GM23338 (cell line): ENCODE data around the gene CDK7. TPM values are rescaled to one million over a fixed set of nuclear protein-coding genes. Genes with fewer than 3 reads are reported as not detected.

Experiments used
- ATAC-seq: fragments of 200-7000 bp; cut with Tn5 transposase; 3 replicates; pipeline ENCODE4 v1.9.1; 2020
- DNase-seq: peaks from one replicate; pipeline ENCODE4 v3.0.0-alpha.2; 2015; ENCODE audit warnings: low spot score
- H2AFZ ChIP-seq: fragments of 200-600 bp; sonication (generic); 2 replicates; pipeline ENCODE4 v1.8.0; 2016; ENCODE audit warnings: antibody characterized with exemption, mild to moderate bottlenecking, moderate library complexity
- H3F3A ChIP-seq: fragments of 200-600 bp; sonication (generic); replicated peaks from 2 replicates; pipeline ENCODE4 v1.8.0; 2017; ENCODE audit warnings: antibody characterized with exemption, mixed run types, low read depth
- H3K27ac ChIP-seq: fragments of 200-600 bp; sonication (generic); 2 replicates; pipeline ENCODE4 v1.6.1; 2016; ENCODE audit warnings: low read depth
- H3K27me3 ChIP-seq: fragments of 200-600 bp; sonication (generic); 2 replicates; pipeline ENCODE4 v1.8.0; 2016; ENCODE audit warnings: mild to moderate bottlenecking, mixed run types, moderate library complexity; ENCODE audit not compliant: insufficient read depth
- H3K36me3 ChIP-seq: fragments of 200-600 bp; sonication (generic); 2 replicates; pipeline ENCODE4 v1.8.0; 2016; ENCODE audit warnings: mild to moderate bottlenecking; ENCODE audit not compliant: insufficient read depth
- H3K4me1 ChIP-seq: fragments of 200-600 bp; sonication (generic); 2 replicates; pipeline ENCODE4 v1.8.0; 2016; ENCODE audit warnings: mild to moderate bottlenecking, moderate library complexity; ENCODE audit not compliant: insufficient read depth
- H3K4me2 ChIP-seq: fragments of 200-600 bp; sonication (generic); 2 replicates; pipeline ENCODE4 v1.7.1; 2017; ENCODE audit warnings: mixed run types
- H3K4me3 ChIP-seq: fragments of 200-600 bp; sonication (generic); 2 replicates; pipeline ENCODE4 v1.6.1; 2016; ENCODE audit warnings: mixed run types
- H3K79me2 ChIP-seq: fragments of 200-600 bp; sonication (generic); replicated peaks from 2 replicates; pipeline ENCODE4 v1.8.0; 2017; ENCODE audit warnings: mild to moderate bottlenecking; ENCODE audit not compliant: insufficient read depth
- H3K9me2 ChIP-seq: fragments of 200-600 bp; sonication (generic); 2 replicates; pipeline ENCODE4 v1.8.0; 2017; ENCODE audit not compliant: insufficient read depth
- H4K20me1 ChIP-seq: fragments of 200-600 bp; sonication (generic); replicated peaks from 2 replicates; pipeline ENCODE4 v1.8.0; 2017; ENCODE audit warnings: mild to moderate bottlenecking; ENCODE audit not compliant: insufficient read depth
- H3K27ac Mint-ChIP-seq: 2 replicates; pipeline ENCODE4 v1.8.0; 2020; ENCODE audit warnings: inconsistent platforms, mild to moderate bottlenecking, moderate library complexity, mixed read lengths
- H3K27me3 Mint-ChIP-seq: 3 replicates; pipeline ENCODE4 v1.8.0; 2022; ENCODE audit warnings: low read depth, mild to moderate bottlenecking, moderate library complexity, mixed read lengths, inconsistent platforms; ENCODE audit not compliant: insufficient read depth, poor library complexity
- H3K36me3 Mint-ChIP-seq: 3 replicates; pipeline ENCODE4 v1.8.0; 2021; ENCODE audit warnings: low read depth, mild to moderate bottlenecking, inconsistent platforms, moderate library complexity, mixed read lengths
- H3K4me1 Mint-ChIP-seq: 3 replicates; pipeline ENCODE4 v1.8.0; 2020; ENCODE audit warnings: mild to moderate bottlenecking, inconsistent platforms, mixed read lengths
- H3K4me3 Mint-ChIP-seq: 3 replicates; pipeline ENCODE4 v1.8.0; 2021; ENCODE audit warnings: moderate library complexity, mild to moderate bottlenecking, inconsistent platforms, mixed read lengths
- H3K9me3 Mint-ChIP-seq: 3 replicates; pipeline ENCODE4 v1.8.0; 2020; ENCODE audit warnings: moderate library complexity, mild to moderate bottlenecking, inconsistent platforms, mixed read lengths
- CREB1 ChIP-seq: fragments of 250-450 bp; sonication (Bioruptor Pico); IDR thresholded peaks from 2 replicates; pipeline ENCODE4 v1.5.0; 2020; ENCODE audit warnings: low read depth, mild to moderate bottlenecking, moderate library complexity
- EZH2phosphoT487 ChIP-seq: fragments of 200-600 bp; sonication (generic); IDR thresholded peaks from one replicate; pipeline ENCODE4 v1.8.1; 2018; ENCODE audit warnings: antibody characterized with exemption; ENCODE audit not compliant: unreplicated experiment
- REST ChIP-seq: IDR thresholded peaks from one replicate; pipeline ENCODE4 v1.6.1; 2018; ENCODE audit warnings: antibody characterized with exemption; ENCODE audit not compliant: unreplicated experiment
- STAT1 ChIP-seq: IDR thresholded peaks from one replicate; pipeline ENCODE4 v1.6.1; 2016; ENCODE audit warnings: antibody characterized with exemption; ENCODE audit not compliant: unreplicated experiment
- polyA plus RNA-seq: library from polyadenylated mRNA; unstranded; fragments of >200 nt; fragmentation: Nextera tagmentation; extraction: Ambion mirVana; gene quantifications from 2 replicates; pipeline ENCODE4 v1.2.1, GENCODE V29; 2016
- total RNA-seq: library from RNA; depleted of rRNA; stranded (reverse); fragments of >200 nt; shearing (Covaris generic); gene quantifications from 2 replicates; pipeline ENCODE4 v1.2.3, GENCODE V29; 2014
- TF ChIP-seq, protein P1 (sequence below): IDR thresholded peaks from 2 replicates; pipeline ENCODE4 v1.6.1; 2016; ENCODE audit warnings: antibody characterized with exemption
- TF ChIP-seq, protein P2 (sequence below), 2 experiments: fragments of 200-600 bp in 1 of 2; sonication (generic) in 1 of 2; conservative IDR thresholded peaks; 2 replicates each; pipeline versions ENCODE4 v1.5.1 to v1.6.1; 2016 to 2017; ENCODE audit warnings: antibody characterized with exemption in 2 of 2, low read depth in 2 of 2, mild to moderate bottlenecking in 2 of 2, moderate library complexity in 1 of 2

The CDK7 gene
- total and polyA plus RNA-seq, 2 experiments from 2014 or later, result 78.4 to 80.7 TPM

DNA sequence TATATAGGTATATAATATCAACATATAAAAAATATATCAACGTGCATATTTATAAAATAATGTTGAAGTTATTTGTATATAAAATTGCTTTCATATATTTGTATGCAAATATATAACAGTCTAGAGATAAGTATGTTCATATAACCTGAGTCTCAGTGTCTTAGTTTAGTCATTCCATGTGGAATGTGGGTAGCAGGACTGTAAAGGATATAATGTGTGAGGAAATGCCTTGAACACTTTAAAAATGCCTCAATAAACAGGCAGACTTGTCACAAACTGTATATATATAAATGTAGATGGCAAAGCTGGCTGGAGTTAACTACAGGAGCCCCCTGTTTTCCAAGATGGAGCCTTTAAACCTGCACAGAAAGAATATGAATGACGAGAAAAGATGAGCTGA lies 49.5 kb downstream of the CDK7 start:
- peaks cover 7% of the 10 kb centered on the region; the same call in 2 of the 3 replicates for H3K36me3 Mint-ChIP-seq
- no peak overlapping the region for H3K27ac ChIP-seq
- H3K4me3 Mint-ChIP-seq, result no peak overlapping the region
- H3K4me1 Mint-ChIP-seq, result peaks cover 12% of the 10 kb centered on the region; the same call in 2 of the 3 replicates
- H4K20me1 ChIP-seq, result no peaks in the 10 kb centered on the region
- H3K4me2 ChIP-seq, result no peak overlapping the region
- ATAC-seq, result no peak
- no peaks in the 10 kb centered on the region for H3K27me3 ChIP-seq
- no peaks in the 10 kb centered on the region for H3K9me2 ChIP-seq
- H3K9me3 Mint-ChIP-seq, result no peaks in the 10 kb centered on the region
- peaks cover 11% of the 10 kb centered on the region; the same call in 1 of the 2 replicates for H3K4me1 ChIP-seq
- TF ChIP-seq, protein P1, sequence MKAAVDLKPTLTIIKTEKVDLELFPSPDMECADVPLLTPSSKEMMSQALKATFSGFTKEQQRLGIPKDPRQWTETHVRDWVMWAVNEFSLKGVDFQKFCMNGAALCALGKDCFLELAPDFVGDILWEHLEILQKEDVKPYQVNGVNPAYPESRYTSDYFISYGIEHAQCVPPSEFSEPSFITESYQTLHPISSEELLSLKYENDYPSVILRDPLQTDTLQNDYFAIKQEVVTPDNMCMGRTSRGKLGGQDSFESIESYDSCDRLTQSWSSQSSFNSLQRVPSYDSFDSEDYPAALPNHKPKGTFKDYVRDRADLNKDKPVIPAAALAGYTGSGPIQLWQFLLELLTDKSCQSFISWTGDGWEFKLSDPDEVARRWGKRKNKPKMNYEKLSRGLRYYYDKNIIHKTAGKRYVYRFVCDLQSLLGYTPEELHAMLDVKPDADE, result no peak
- no peak for TF ChIP-seq STAT1
- TF ChIP-seq, protein P2, sequence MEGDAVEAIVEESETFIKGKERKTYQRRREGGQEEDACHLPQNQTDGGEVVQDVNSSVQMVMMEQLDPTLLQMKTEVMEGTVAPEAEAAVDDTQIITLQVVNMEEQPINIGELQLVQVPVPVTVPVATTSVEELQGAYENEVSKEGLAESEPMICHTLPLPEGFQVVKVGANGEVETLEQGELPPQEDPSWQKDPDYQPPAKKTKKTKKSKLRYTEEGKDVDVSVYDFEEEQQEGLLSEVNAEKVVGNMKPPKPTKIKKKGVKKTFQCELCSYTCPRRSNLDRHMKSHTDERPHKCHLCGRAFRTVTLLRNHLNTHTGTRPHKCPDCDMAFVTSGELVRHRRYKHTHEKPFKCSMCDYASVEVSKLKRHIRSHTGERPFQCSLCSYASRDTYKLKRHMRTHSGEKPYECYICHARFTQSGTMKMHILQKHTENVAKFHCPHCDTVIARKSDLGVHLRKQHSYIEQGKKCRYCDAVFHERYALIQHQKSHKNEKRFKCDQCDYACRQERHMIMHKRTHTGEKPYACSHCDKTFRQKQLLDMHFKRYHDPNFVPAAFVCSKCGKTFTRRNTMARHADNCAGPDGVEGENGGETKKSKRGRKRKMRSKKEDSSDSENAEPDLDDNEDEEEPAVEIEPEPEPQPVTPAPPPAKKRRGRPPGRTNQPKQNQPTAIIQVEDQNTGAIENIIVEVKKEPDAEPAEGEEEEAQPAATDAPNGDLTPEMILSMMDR (conservative IDR thresholded peaks at IDR 0.05; ENCODE audit: low read depth in 2 of 2), result no peak
- 0 out of 2 replicates have a peak, but pooled peaks cover 6% of the 10 kb centered on the region for H3F3A ChIP-seq
- no peak for DNase-seq
- H3K79me2 ChIP-seq, result no peaks in the 10 kb centered on the region
- no peaks in the 10 kb centered on the region for H3K36me3 ChIP-seq
- peaks cover 9% of the 10 kb centered on the region for H3K27me3 Mint-ChIP-seq
- H2AFZ ChIP-seq, result no peak overlapping the region
- no peak overlapping the region for H3K4me3 ChIP-seq
- H3K27ac Mint-ChIP-seq, result no peak overlapping the region

DNA sequence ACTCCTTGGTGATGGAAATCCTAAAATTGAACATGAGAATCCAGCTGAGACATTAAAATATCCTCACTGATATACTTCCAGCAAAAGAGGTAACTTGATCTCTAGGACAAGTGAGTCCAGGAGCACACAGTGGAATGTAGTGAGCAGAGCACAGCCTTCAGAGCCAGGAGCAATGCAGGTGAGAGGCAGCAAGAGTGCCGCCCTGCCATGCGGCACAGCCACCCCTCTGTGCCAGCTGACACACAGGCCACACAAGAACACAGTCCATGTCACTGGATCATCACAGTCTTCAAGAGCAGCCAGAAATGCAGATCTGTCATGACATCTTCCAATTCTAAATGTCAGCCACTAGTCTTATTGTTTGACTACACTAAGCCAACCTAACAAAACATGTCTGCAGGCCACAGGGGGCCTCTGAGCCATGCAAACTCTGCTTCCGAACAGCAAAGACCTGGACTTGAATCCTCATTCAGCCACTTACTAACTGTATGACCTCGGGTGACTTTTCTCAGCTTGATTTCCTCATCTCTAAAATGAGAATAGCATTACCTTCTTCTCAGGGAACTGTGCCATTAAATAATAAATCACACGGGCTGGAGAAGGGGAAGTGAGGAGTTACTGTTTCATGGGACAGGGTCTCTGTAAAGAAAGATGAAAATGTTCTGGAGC lies 50.9 kb downstream of the CDK7 start:
- Mint-ChIP-seq H3K9me3 (no peaks in the 10 kb centered on the region), H3K36me3 (no peaks in the 10 kb centered on the region), H3K4me3 (no peak overlapping the region), H3K27ac (no peak overlapping the region), H3K27me3 (peaks cover 5% of the 10 kb centered on the region), H3K4me1 (peaks cover 12% of the 10 kb centered on the region; the same call in 2 of the 3 replicates)
- H2AFZ ChIP-seq, result no peak overlapping the region
- no peak overlapping the region for H3K4me2 ChIP-seq
- peak; percentile 44 for DNase-seq
- H3K4me1 ChIP-seq, result peaks cover 11% of the 10 kb centered on the region; the same call in 1 of the 2 replicates
- H3K27ac ChIP-seq, result no peak overlapping the region
- no peaks in the 10 kb centered on the region for H3K27me3 ChIP-seq
- no peak overlapping the region for H3K4me3 ChIP-seq
- H3K79me2 ChIP-seq, result no peaks in the 10 kb centered on the region
- no peaks in the 10 kb centered on the region for H3F3A ChIP-seq
- H3K9me2 ChIP-seq, result no peaks in the 10 kb centered on the region
- peak; percentile 44 for ATAC-seq
- H4K20me1 ChIP-seq, result no peaks in the 10 kb centered on the region
- H3K36me3 ChIP-seq, result no peaks in the 10 kb centered on the region
- TF ChIP-seq, protein P1, result no peak
- no peak for TF ChIP-seq STAT1
- no peak for TF ChIP-seq EZH2phosphoT487
- TF ChIP-seq CREB1, result no peak
- TF ChIP-seq REST, result no peak
